Panc1 (cell line): ENCODE measurements around the gene PDGFD. TPM values are rescaled to one million over a fixed set of nuclear protein-coding genes. Genes with fewer than 3 reads are reported as not detected.

Experiments
- ATAC-seq: fragments of 200-7000 bp; cut with Tn5 transposase; 2 replicates; pipeline ENCODE4 v1.9.1; 2020; ENCODE audit warnings: mild to moderate bottlenecking, moderate library complexity
- BruUV-seq: library from RNA; stranded (reverse); fragments of 400-500 nt; replicated peaks from 2 replicates; lab custom pipeline; 2021; lab: Mats Ljungman, UMichigan
- CTCF ChIA-PET: fragments of 300-600 bp; sonication (Branson Sonifier 250); formaldehyde crosslinking; loops from one replicate; lab custom pipeline; 2022; ENCODE audit warnings: antibody characterized with exemption; lab: Charles Lee
- POLR2A ChIA-PET: fragments of 300-600 bp; sonication (Branson Sonifier 250); formaldehyde crosslinking; loops from one replicate; lab custom pipeline; 2022; ENCODE audit warnings: antibody characterized with exemption; lab: Charles Lee
- DNase-seq: peaks from one replicate; pipeline ENCODE4 v3.0.0-alpha.2; 2010; ENCODE audit warnings: low read depth, low spot score
- H3K27ac ChIP-seq: 2 replicates; pipeline ENCODE4 v1.5.1; 2011; ENCODE audit warnings: mild to moderate bottlenecking, low read length, inconsistent platforms
- H3K27me3 ChIP-seq: fragments of 200-500 bp; sonication (Bioruptor generic); 2 replicates; pipeline ENCODE4 v1.6.0; 2014; ENCODE audit warnings: low read length, inconsistent platforms; ENCODE audit not compliant: control insufficient read depth, insufficient read depth
- H3K36me3 ChIP-seq: fragments of 200-500 bp; sonication (Bioruptor generic); 2 replicates; pipeline ENCODE4 v1.5.1; 2014; ENCODE audit warnings: inconsistent platforms, mild to moderate bottlenecking, low read length, moderate library complexity; ENCODE audit not compliant: control insufficient read depth, insufficient read depth
- H3K4me1 ChIP-seq: 2 replicates; pipeline ENCODE4 v1.5.1; 2011; ENCODE audit warnings: inconsistent platforms, mild to moderate bottlenecking, low read length, moderate library complexity; ENCODE audit not compliant: control insufficient read depth, insufficient read depth
- H3K4me3 ChIP-seq, 2 experiments: 2 replicates each; pipeline ENCODE4 v1.5.1; 2011 to 2012; ENCODE audit warnings: low read depth in 2 of 2, low read length in 2 of 2, mild to moderate bottlenecking in 2 of 2, inconsistent platforms in 1 of 2, moderate library complexity in 1 of 2
- H3K9me3 ChIP-seq: fragments of 200-500 bp; sonication (Bioruptor generic); 2 replicates; pipeline ENCODE4 v1.5.1; 2014; ENCODE audit warnings: low read depth, mild to moderate bottlenecking, inconsistent platforms, low read length, moderate library complexity; ENCODE audit not compliant: control insufficient read depth, insufficient read depth
- POLR2AphosphoS5 ChIP-seq: IDR thresholded peaks from 2 replicates; pipeline ENCODE4 v1.6.1; 2012; ENCODE audit warnings: mild to moderate bottlenecking, low read depth, low read length, moderate library complexity
- SIN3A ChIP-seq: IDR thresholded peaks from 2 replicates; pipeline ENCODE4 v1.6.1; 2012; ENCODE audit warnings: low read depth, mild to moderate bottlenecking, low read length, moderate library complexity, borderline replicate concordance; ENCODE audit not compliant: insufficient read depth
- TCF7L2 ChIP-seq: IDR thresholded peaks from 2 replicates; pipeline ENCODE4 v1.6.1; 2011; ENCODE audit warnings: mild to moderate bottlenecking, low read depth, low read length, inconsistent platforms
- in situ Hi-C: cut with HindIII; loops from 2 replicates; pipeline ENCODE4 v1.10.0; 2016; ENCODE audit warnings: low sequenced_read_pairs, low pct_unique_long_range_greater_than_20kb
- intact Hi-C: fragments of 100-400 bp; cut with micrococcal nuclease; formaldehyde crosslinking; loops from one replicate; pipeline ENCODE4 v1.10.0; 2022; ENCODE audit not compliant: unreplicated experiment
- total RNA-seq: library from RNA; stranded (reverse); gene quantifications from one replicate; pipeline ENCODE4 v1.2.1, GENCODE V29; 2021; ENCODE audit not compliant: unreplicated experiment
- TF ChIP-seq, protein P1 (sequence below): fragments of 450-650 bp; IDR thresholded peaks from 2 replicates; pipeline ENCODE4 v1.5.1; 2017; ENCODE audit warnings: mild to moderate bottlenecking
- TF ChIP-seq, protein P2 (sequence below), 2 experiments: IDR thresholded peaks; 2 replicates each; pipeline ENCODE4 v1.6.1; 2011 to 2012; ENCODE audit warnings: low read depth in 2 of 2, control low read depth in 1 of 2, low read length in 1 of 2, mild to moderate bottlenecking in 1 of 2, moderate library complexity in 1 of 2; ENCODE audit not compliant: insufficient read depth in 1 of 2

PDGFD gene
- total RNA-seq, 1 experiment from 2014 or later: 1.3 TPM

- Histone ChIP-seq H3K27me3 (no peaks in the 10 kb centered on the region), H3K4me1 (no peaks in the 10 kb centered on the region), H3K4me3 (no peak overlapping the region), H3K9me3 (0 out of 2 replicates have a peak, but pooled peaks cover 2% of the 10 kb centered on the region), H3K36me3 (no peaks in the 10 kb centered on the region), H3K27ac (no peak overlapping the region)
- DNase-seq (no peak), ATAC-seq (no peak)
- BruUV-seq: no TSS peak
- ChIA-PET CTCF (no interaction called here), POLR2A (no interaction called here)
- in situ Hi-C loops (no loop called here), intact Hi-C loops (no loop called here)
- TF ChIP-seq POLR2AphosphoS5: no peak
- TF ChIP-seq TCF7L2: no peak
- TF ChIP-seq, protein P1, sequence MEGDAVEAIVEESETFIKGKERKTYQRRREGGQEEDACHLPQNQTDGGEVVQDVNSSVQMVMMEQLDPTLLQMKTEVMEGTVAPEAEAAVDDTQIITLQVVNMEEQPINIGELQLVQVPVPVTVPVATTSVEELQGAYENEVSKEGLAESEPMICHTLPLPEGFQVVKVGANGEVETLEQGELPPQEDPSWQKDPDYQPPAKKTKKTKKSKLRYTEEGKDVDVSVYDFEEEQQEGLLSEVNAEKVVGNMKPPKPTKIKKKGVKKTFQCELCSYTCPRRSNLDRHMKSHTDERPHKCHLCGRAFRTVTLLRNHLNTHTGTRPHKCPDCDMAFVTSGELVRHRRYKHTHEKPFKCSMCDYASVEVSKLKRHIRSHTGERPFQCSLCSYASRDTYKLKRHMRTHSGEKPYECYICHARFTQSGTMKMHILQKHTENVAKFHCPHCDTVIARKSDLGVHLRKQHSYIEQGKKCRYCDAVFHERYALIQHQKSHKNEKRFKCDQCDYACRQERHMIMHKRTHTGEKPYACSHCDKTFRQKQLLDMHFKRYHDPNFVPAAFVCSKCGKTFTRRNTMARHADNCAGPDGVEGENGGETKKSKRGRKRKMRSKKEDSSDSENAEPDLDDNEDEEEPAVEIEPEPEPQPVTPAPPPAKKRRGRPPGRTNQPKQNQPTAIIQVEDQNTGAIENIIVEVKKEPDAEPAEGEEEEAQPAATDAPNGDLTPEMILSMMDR: no peak
- TF ChIP-seq, protein P2, sequence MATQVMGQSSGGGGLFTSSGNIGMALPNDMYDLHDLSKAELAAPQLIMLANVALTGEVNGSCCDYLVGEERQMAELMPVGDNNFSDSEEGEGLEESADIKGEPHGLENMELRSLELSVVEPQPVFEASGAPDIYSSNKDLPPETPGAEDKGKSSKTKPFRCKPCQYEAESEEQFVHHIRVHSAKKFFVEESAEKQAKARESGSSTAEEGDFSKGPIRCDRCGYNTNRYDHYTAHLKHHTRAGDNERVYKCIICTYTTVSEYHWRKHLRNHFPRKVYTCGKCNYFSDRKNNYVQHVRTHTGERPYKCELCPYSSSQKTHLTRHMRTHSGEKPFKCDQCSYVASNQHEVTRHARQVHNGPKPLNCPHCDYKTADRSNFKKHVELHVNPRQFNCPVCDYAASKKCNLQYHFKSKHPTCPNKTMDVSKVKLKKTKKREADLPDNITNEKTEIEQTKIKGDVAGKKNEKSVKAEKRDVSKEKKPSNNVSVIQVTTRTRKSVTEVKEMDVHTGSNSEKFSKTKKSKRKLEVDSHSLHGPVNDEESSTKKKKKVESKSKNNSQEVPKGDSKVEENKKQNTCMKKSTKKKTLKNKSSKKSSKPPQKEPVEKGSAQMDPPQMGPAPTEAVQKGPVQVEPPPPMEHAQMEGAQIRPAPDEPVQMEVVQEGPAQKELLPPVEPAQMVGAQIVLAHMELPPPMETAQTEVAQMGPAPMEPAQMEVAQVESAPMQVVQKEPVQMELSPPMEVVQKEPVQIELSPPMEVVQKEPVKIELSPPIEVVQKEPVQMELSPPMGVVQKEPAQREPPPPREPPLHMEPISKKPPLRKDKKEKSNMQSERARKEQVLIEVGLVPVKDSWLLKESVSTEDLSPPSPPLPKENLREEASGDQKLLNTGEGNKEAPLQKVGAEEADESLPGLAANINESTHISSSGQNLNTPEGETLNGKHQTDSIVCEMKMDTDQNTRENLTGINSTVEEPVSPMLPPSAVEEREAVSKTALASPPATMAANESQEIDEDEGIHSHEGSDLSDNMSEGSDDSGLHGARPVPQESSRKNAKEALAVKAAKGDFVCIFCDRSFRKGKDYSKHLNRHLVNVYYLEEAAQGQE (IDR thresholded peaks at IDR 0.05; ENCODE audit: insufficient read depth in 1 of 2, low read depth in 2 of 2, low read length in 1 of 2): no peak
- TF ChIP-seq SIN3A: no peak
Measured at GRCh38 chr11:104106136-104106754, 57.7 kb downstream of the PDGFD start.

GRCh38 chr11:104105155-104105554, 58.8 kb downstream of the PDGFD start:
- TF ChIP-seq TCF7L2: no peak
- no peak for TF ChIP-seq SIN3A
- TF ChIP-seq POLR2AphosphoS5: no peak
- TF ChIP-seq, protein P2 (IDR thresholded peaks at IDR 0.05; ENCODE audit: insufficient read depth in 1 of 2, low read depth in 2 of 2, low read length in 1 of 2): no peak
- TF ChIP-seq, protein P1: no peak
- no peak for DNase-seq
- no peaks in the 10 kb centered on the region for H3K27me3 ChIP-seq
- H3K4me1 ChIP-seq: no peaks in the 10 kb centered on the region
- in situ Hi-C loops: no loop called here
- no peaks in the 10 kb centered on the region for H3K36me3 ChIP-seq
- ChIA-PET POLR2A (no interaction called here), CTCF (no interaction called here)
- no TSS peak for BruUV-seq
- ATAC-seq: no peak
- H3K27ac ChIP-seq: no peak overlapping the region
- intact Hi-C loops: no loop called here
- H3K9me3 ChIP-seq: 0 out of 2 replicates have a peak, but pooled peaks cover 2% of the 10 kb centered on the region
- no peak overlapping the region for H3K4me3 ChIP-seq
